ENCODE measurements around the gene TUBGCP6.
A peak's percentile ranks its signal among the peaks of the same experiment; 100 is the strongest.

Gene TUBGCP6

GRCh38 chr22:50246242-50247175 is 1.7 kb upstream of the TUBGCP6 start:
- no peaks in the 10 kb centered on the region for H3K27me3 ChIP-seq (replicated peaks; ENCODE audit: control insufficient read depth, insufficient read depth, low read length)
- peak overlapping the region; percentile 99 for H3K9ac ChIP-seq (ENCODE audit: low read length)
- DNase-seq (ENCODE audit: low read depth) = no peak
- H3K9me3 ChIP-seq (ENCODE audit: control insufficient read depth, low read length) = no peaks in the 10 kb centered on the region
- peak overlapping the region; percentile 85 for H3K4me3 ChIP-seq (ENCODE audit: low read length)
- peaks cover 17% of the 10 kb centered on the region for H3K36me3 ChIP-seq (ENCODE audit: control insufficient read depth, insufficient read depth, low read length, severe bottlenecking)
- peaks cover 31% of the 10 kb centered on the region for H3K4me1 ChIP-seq (ENCODE audit: control insufficient read depth, insufficient read depth, low read length)

DNA sequence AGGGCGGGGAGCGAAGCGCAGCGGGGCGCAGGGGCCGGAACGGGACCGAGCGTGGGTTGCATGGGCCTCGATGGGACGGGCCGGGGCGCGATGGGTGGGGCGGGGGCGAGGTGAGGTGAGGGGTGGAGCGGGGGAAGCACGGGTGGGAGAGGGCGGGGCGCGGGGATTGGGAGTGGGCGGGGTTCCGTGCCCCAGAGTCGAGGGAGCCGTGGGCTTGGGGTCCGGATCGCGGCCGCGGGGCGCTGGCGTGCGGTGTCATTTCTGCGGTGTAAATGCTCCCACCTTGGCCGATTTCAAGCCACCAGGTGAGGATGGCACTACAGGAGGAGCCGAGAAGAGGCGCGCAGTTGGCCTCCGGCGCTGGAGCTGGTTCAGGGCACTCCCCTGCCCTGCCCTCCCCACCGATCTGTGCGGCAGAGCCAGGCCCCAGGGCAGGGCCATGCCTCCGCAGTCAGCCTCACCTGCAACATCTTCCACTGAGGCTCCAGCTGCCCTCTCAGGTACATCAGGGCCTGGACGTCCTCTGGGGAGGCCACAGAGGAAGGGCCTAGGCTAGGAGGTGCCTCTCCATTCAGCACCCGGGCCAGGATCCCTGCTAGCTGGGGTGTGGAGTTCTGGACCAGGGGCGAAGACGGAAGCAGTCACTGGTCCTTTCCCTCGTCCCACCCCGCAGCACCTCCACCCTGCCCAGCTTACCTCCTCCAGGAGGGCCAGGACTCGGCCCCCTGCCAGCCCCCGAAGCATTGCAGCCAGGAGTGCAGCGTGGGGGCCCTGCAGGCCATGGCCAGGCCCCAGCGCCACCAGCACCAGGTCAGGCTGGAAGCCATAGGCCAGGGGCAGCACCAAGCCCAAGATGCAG is 620 bp upstream of the TUBGCP6 start:
- H3K4me3 ChIP-seq (ENCODE audit: low read length) = peak overlapping the region; percentile 85
- no peaks in the 10 kb centered on the region for H3K9me3 ChIP-seq (ENCODE audit: control insufficient read depth, low read length)
- no peaks in the 10 kb centered on the region for H3K27me3 ChIP-seq (replicated peaks; ENCODE audit: control insufficient read depth, insufficient read depth, low read length)
- H3K36me3 ChIP-seq (ENCODE audit: control insufficient read depth, insufficient read depth, low read length, severe bottlenecking) = peaks cover 17% of the 10 kb centered on the region
- peak overlapping the region; percentile 99 for H3K9ac ChIP-seq (ENCODE audit: low read length)
- DNase-seq (ENCODE audit: low read depth) = no peak
- peaks cover 34% of the 10 kb centered on the region for H3K4me1 ChIP-seq (ENCODE audit: control insufficient read depth, insufficient read depth, low read length)

- peaks cover 25% of the 10 kb centered on the region for H3K4me1 ChIP-seq (ENCODE audit: control insufficient read depth, insufficient read depth, low read length)
- H3K27me3 ChIP-seq (replicated peaks; ENCODE audit: control insufficient read depth, insufficient read depth, low read length) = no peaks in the 10 kb centered on the region
- peak; percentile 20 for DNase-seq (ENCODE audit: low read depth)
- H3K9me3 ChIP-seq (ENCODE audit: control insufficient read depth, low read length) = no peaks in the 10 kb centered on the region
- H3K36me3 ChIP-seq (ENCODE audit: control insufficient read depth, insufficient read depth, low read length, severe bottlenecking) = peaks cover 24% of the 10 kb centered on the region
- peak overlapping the region; percentile 85 for H3K4me3 ChIP-seq (ENCODE audit: low read length)
- H3K9ac ChIP-seq (ENCODE audit: low read length) = peak overlapping the region; percentile 99
These were observed 971 bp downstream of the TUBGCP6 start for GRCh38 chr22:50243685-50244419.

DNA sequence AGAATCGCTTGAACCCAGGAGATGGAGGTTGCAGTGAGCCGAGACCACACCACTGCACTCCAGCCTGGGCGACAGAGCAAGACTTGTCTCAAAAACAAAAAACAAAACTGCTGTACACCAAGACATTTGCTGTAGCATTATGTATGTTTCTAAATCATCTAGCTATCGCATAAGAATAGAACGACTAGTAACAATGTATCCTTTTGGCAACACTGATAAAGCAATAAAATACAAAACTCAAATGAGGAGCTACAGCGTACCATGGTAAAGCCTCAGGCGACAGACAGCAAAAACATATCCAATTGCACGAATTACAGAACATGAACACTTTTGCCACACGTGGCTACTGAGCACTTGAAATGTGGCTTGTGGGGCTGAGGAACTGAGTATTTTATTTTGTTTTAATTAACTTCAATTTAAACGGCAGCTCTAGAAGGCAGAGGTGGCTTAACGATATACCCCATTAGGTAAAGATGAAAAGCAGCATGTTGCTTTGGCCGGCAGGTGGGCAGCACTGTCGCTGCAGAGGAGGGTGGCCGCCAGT is 2.3 kb downstream of the TUBGCP6 start:
- peaks cover 23% of the 10 kb centered on the region for H3K36me3 ChIP-seq (ENCODE audit: control insufficient read depth, insufficient read depth, low read length, severe bottlenecking)
- peak overlapping the region; percentile 99 for H3K9ac ChIP-seq (ENCODE audit: low read length)
- no peaks in the 10 kb centered on the region for H3K27me3 ChIP-seq (replicated peaks; ENCODE audit: control insufficient read depth, insufficient read depth, low read length)
- H3K9me3 ChIP-seq (ENCODE audit: control insufficient read depth, low read length) = no peaks in the 10 kb centered on the region
- DNase-seq (ENCODE audit: low read depth) = no peak
- peaks cover 25% of the 10 kb centered on the region for H3K4me1 ChIP-seq (ENCODE audit: control insufficient read depth, insufficient read depth, low read length)
- H3K4me3 ChIP-seq (ENCODE audit: low read length) = peak overlapping the region; percentile 85

- H3K4me1 ChIP-seq (ENCODE audit: control insufficient read depth, insufficient read depth, low read length) = peaks cover 17% of the 10 kb centered on the region
- H3K36me3 ChIP-seq (ENCODE audit: control insufficient read depth, insufficient read depth, low read length, severe bottlenecking) = peaks cover 11% of the 10 kb centered on the region
- no peaks in the 10 kb centered on the region for H3K9me3 ChIP-seq (ENCODE audit: control insufficient read depth, low read length)
- no peak for DNase-seq (ENCODE audit: low read depth)
- H3K27me3 ChIP-seq (replicated peaks; ENCODE audit: control insufficient read depth, insufficient read depth, low read length) = no peaks in the 10 kb centered on the region
- H3K4me3 ChIP-seq (ENCODE audit: low read length) = no peak overlapping the region
- H3K9ac ChIP-seq (ENCODE audit: low read length) = no peak overlapping the region
These were observed 6.1 kb downstream of the TUBGCP6 start for GRCh38 chr22:50238755-50239154.

DNA sequence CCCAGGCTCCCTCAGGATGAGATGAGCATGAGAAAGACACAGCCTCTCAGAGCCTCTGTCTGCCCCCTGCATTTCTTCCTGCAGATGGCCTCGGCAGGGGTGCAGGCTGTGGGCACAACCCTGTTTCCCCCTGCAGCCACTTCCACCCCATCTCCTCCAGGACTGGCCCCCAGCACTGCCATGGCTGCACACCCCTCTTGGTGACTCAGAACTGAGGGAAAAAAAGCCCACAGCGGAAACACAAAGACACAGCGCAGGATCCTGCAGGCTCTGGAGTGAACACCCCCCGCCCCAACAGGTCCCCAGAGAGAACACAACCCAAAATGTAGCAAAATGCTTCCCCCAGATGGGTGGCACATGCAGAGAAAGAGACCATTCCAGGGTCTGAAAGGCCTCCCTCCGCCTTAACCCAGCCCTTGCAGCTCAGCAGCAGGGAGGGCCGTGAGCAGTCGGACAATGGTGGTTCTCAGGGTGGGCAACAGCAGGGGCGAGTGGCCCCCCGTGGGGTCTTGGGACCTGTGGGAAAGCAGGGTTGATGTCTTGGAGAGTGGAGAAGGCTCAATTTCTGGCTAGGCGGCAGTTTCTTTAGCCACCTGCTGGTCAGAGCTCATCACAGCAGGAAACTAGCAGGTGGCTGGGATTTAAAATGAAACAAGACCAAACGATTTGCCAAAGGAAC is 8.0 kb downstream of the TUBGCP6 start:
- Histone ChIP-seq H3K4me1 (ENCODE audit: control insufficient read depth, insufficient read depth, low read length) (peaks cover 11% of the 10 kb centered on the region), H3K36me3 (ENCODE audit: control insufficient read depth, insufficient read depth, low read length, severe bottlenecking) (peaks cover 23% of the 10 kb centered on the region), H3K27me3 (replicated peaks; ENCODE audit: control insufficient read depth, insufficient read depth, low read length) (no peaks in the 10 kb centered on the region), H3K4me3 (ENCODE audit: low read length) (no peak overlapping the region), H3K9me3 (ENCODE audit: control insufficient read depth, low read length) (no peaks in the 10 kb centered on the region), H3K9ac (ENCODE audit: low read length) (no peak overlapping the region)
- DNase-seq (ENCODE audit: low read depth) = peak; percentile 19

GRCh38 chr22:50233223-50233622 is 11.6 kb downstream of the TUBGCP6 start:
- no peak for DNase-seq (ENCODE audit: low read depth)
- no peak overlapping the region for H3K4me3 ChIP-seq (ENCODE audit: low read length)
- no peaks in the 10 kb centered on the region for H3K4me1 ChIP-seq (ENCODE audit: control insufficient read depth, insufficient read depth, low read length)

DNA sequence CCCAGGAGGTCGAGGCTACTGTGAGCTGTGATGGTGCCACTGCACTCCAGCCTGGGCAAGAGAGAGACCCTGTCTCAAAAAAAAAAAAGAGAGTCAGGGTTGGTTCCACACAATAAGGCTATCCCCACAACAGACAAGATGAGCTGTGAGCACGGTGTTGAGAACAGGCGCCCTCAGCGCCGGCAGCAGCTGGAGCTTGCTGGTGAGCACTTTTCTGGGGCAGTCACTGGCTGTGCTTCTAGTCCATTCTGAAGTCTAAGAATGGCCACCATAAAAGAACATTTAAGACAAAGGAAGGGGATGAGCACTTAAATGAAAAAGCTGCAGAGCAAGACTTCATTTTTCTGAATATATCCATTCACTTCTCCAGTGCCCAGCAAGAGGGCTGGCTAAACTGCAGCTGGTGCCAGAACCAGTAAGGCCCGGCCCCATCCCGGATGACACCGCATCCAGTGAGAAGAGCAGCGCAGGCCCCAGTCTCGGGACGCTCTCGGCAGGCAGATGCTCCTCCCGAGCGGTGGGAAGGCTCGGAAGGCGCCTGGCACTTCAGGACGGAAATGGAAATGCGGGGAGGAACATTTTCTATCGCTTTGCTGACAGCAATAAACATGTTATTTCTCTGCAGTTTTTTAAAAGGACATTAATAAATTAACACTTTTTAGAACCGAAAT is 12.2 kb downstream of the TUBGCP6 start:
- Histone ChIP-seq H3K9ac (ENCODE audit: low read length) (no peak overlapping the region), H3K9me3 (ENCODE audit: control insufficient read depth, low read length) (no peaks in the 10 kb centered on the region), H3K27me3 (replicated peaks; ENCODE audit: control insufficient read depth, insufficient read depth, low read length) (no peaks in the 10 kb centered on the region), H3K36me3 (ENCODE audit: control insufficient read depth, insufficient read depth, low read length, severe bottlenecking) (peaks cover 24% of the 10 kb centered on the region), H3K4me1 (ENCODE audit: control insufficient read depth, insufficient read depth, low read length) (no peaks in the 10 kb centered on the region), H3K4me3 (ENCODE audit: low read length) (no peak overlapping the region)
- DNase-seq (ENCODE audit: low read depth) = no peak

More at GRCh38 chr22:50233223-50233622, 11.6 kb downstream of the TUBGCP6 start:
- H3K27me3 ChIP-seq (replicated peaks; ENCODE audit: control insufficient read depth, insufficient read depth, low read length) = no peaks in the 10 kb centered on the region
- H3K9ac ChIP-seq (ENCODE audit: low read length) = no peak overlapping the region
- H3K36me3 ChIP-seq (ENCODE audit: control insufficient read depth, insufficient read depth, low read length, severe bottlenecking) = peaks cover 21% of the 10 kb centered on the region
- no peaks in the 10 kb centered on the region for H3K9me3 ChIP-seq (ENCODE audit: control insufficient read depth, low read length)

GRCh38 chr22:50229370-50229769 is 15.5 kb downstream of the TUBGCP6 start:
- no peaks in the 10 kb centered on the region for H3K4me1 ChIP-seq (ENCODE audit: control insufficient read depth, insufficient read depth, low read length)
- H3K4me3 ChIP-seq (ENCODE audit: low read length) = no peak overlapping the region
- no peak for DNase-seq (ENCODE audit: low read depth)
- H3K36me3 ChIP-seq (ENCODE audit: control insufficient read depth, insufficient read depth, low read length, severe bottlenecking) = peaks cover 45% of the 10 kb centered on the region
- H3K9ac ChIP-seq (ENCODE audit: low read length) = no peak overlapping the region
- no peaks in the 10 kb centered on the region for H3K9me3 ChIP-seq (ENCODE audit: control insufficient read depth, low read length)
- H3K27me3 ChIP-seq (replicated peaks; ENCODE audit: control insufficient read depth, insufficient read depth, low read length) = no peaks in the 10 kb centered on the region

- H3K9me3 ChIP-seq (ENCODE audit: control insufficient read depth, low read length) = no peaks in the 10 kb centered on the region
- no peak for DNase-seq (ENCODE audit: low read depth)
- no peak overlapping the region for H3K4me3 ChIP-seq (ENCODE audit: low read length)
- H3K36me3 ChIP-seq (ENCODE audit: control insufficient read depth, insufficient read depth, low read length, severe bottlenecking) = peaks cover 50% of the 10 kb centered on the region
- no peak overlapping the region for H3K9ac ChIP-seq (ENCODE audit: low read length)
- no peaks in the 10 kb centered on the region for H3K27me3 ChIP-seq (replicated peaks; ENCODE audit: control insufficient read depth, insufficient read depth, low read length)
- no peaks in the 10 kb centered on the region for H3K4me1 ChIP-seq (ENCODE audit: control insufficient read depth, insufficient read depth, low read length)
These were observed 16.5 kb downstream of the TUBGCP6 start for GRCh38 chr22:50228366-50228765.

Measured in adipocyte (in vitro differentiated cells).